HEK293T (cell line): ENCODE measurements around the gene ZNF248.

Source experiments
- LEF1 ChIP-seq: fragments of 450-650 bp; IDR thresholded peaks from 2 replicates; pipeline ENCODE4 v1.6.1; 2017; ENCODE audit warnings: mild to moderate bottlenecking, borderline replicate concordance
- NFRKB ChIP-seq: fragments of 450-650 bp; IDR thresholded peaks from 2 replicates; pipeline ENCODE4 v1.6.1; 2016; ENCODE audit warnings: mild to moderate bottlenecking, moderate library complexity
- SP1 ChIP-seq: fragments of 450-650 bp; IDR thresholded peaks from 2 replicates; pipeline ENCODE4 v1.6.1; 2017
- SUZ12 ChIP-seq: fragments of 450-650 bp; IDR thresholded peaks from 2 replicates; pipeline ENCODE4 v1.6.1; 2016; ENCODE audit warnings: mild to moderate bottlenecking
- TARDBP ChIP-seq: fragments of 450-650 bp; IDR thresholded peaks from 2 replicates; pipeline ENCODE4 v1.6.1; 2016

- TF ChIP-seq NFRKB = no peak
- TF ChIP-seq LEF1 = no peak
- TF ChIP-seq SP1 = no peak
- no peak for TF ChIP-seq TARDBP
- no peak for TF ChIP-seq SUZ12
Observed at GRCh38 chr10:37819797-37820196, 37.6 kb downstream of the ZNF248 start.
